B cell (primary cell): ENCODE results near the gene ZNF213. TPM values are rescaled to one million over a fixed set of nuclear protein-coding genes. Genes with fewer than 3 reads are reported as not detected.
"Not testable (repeated sequence)": the region's sequence is repeated elsewhere in the genome, so short reads cannot be mapped to it uniquely, and the experiment has no call there.

ENCODE experiments used
- ATAC-seq: fragments of 200-7000 bp; cut with Tn5 transposase; one replicate; pipeline ENCODE4 v1.10.0; 2021; ENCODE audit warnings: low read depth, mild to moderate bottlenecking, moderate number of reproducible peaks, moderate library complexity
- CTCF ChIA-PET: fragments of 350-600 bp; sonication (Branson Sonifier 250); formaldehyde crosslinking; loops from one replicate; lab custom pipeline; 2021; ENCODE audit warnings: antibody characterized with exemption, inconsistent platforms; lab: Charles Lee
- POLR2A ChIA-PET: fragments of 350-600 bp; sonication (Branson Sonifier 250); formaldehyde crosslinking; loops from one replicate; lab custom pipeline; 2021; ENCODE audit warnings: antibody characterized with exemption; lab: Charles Lee
- DNase-seq: peaks from one replicate; pipeline ENCODE4 v3.0.0; 2013
- H2AFZ ChIP-seq: 2 replicates; pipeline ENCODE4 v1.6.1; 2012; ENCODE audit warnings: mild to moderate bottlenecking, low read depth, low read length; ENCODE audit not compliant: insufficient read depth, poor library complexity, severe bottlenecking
- H3K27ac ChIP-seq, 2 donors: 1 replicate in 1 of 2; 2 replicates in 1 of 2; pipeline ENCODE4 v1.5.1; 2012 to 2013; ENCODE audit warnings: low read length in 2 of 2, mild to moderate bottlenecking in 2 of 2, moderate library complexity in 1 of 2
- H3K27me3 ChIP-seq, 4 experiments: fragments of 200-600 bp in 1 of 4; sonication (generic) in 1 of 4; replicated peaks in 1 of 4; 1 replicate in 2 of 4; 2 replicates in 2 of 4; pipeline versions ENCODE4 v1.6.1 to v1.7.0; 2013 to 2016; ENCODE audit warnings: low read length in 3 of 4, mild to moderate bottlenecking in 2 of 4, mixed read lengths in 1 of 4, moderate library complexity in 1 of 4; ENCODE audit not compliant: insufficient read depth in 4 of 4, control insufficient read depth in 3 of 4; ENCODE audit errors: control extremely low read depth in 1 of 4
- H3K36me3 ChIP-seq, 2 experiments: replicated peaks in 1 of 2; 1 replicate in 1 of 2; 2 replicates in 1 of 2; pipeline versions ENCODE4 v1.6.1 to v1.7.1; 2013; ENCODE audit warnings: low read length in 1 of 2; ENCODE audit not compliant: insufficient read depth in 2 of 2, control insufficient read depth in 1 of 2; ENCODE audit errors: control extremely low read depth in 1 of 2, extremely low read depth in 1 of 2
- H3K4me1 ChIP-seq, 2 donors: fragments of 200-600 bp in 1 of 2; sonication (generic) in 1 of 2; 1 replicate in 1 of 2; 2 replicates in 1 of 2; pipeline versions ENCODE4 v1.5.1 to v1.6.1; 2013 to 2017; ENCODE audit warnings: low read length in 2 of 2; ENCODE audit not compliant: control insufficient read depth in 2 of 2, insufficient read depth in 2 of 2
- H3K4me2 ChIP-seq: replicated peaks from 2 replicates; pipeline ENCODE3; 2012; ENCODE audit warnings: mild to moderate bottlenecking, low read depth, low read length; ENCODE audit not compliant: poor library complexity, severe bottlenecking
- H3K4me3 ChIP-seq, 5 experiments: fragments of 200-600 bp in 1 of 5; sonication (generic) in 1 of 5; 1 replicate in 3 of 5; 2 replicates in 2 of 5; pipeline versions ENCODE4 v1.5.1 to v1.7.0; 2011 to 2016; ENCODE audit warnings: low read length in 4 of 5, mild to moderate bottlenecking in 4 of 5, low read depth in 2 of 5, control low read depth in 1 of 5, moderate library complexity in 1 of 5; ENCODE audit not compliant: insufficient read depth in 1 of 5; ENCODE audit errors: control extremely low read depth in 1 of 5, extremely low read depth in 1 of 5
- H3K79me2 ChIP-seq: fragments of 200-600 bp; sonication (generic); one replicate; pipeline ENCODE4 v1.6.0; 2016; ENCODE audit warnings: low read length; ENCODE audit not compliant: control insufficient read depth, insufficient read depth
- H3K9ac ChIP-seq: fragments of 200-600 bp; sonication (generic); 2 replicates; pipeline ENCODE4 v1.6.1; 2017; ENCODE audit warnings: mild to moderate bottlenecking, low read length, moderate library complexity
- H3K9me3 ChIP-seq, 3 donors: one replicate each; pipeline versions ENCODE4 v1.6.1 to v1.7.1; 2013; ENCODE audit warnings: low read length in 2 of 3; ENCODE audit not compliant: control insufficient read depth in 2 of 3, insufficient read depth in 1 of 3; ENCODE audit errors: control extremely low read depth in 1 of 3
- H4K20me1 ChIP-seq: 2 replicates; pipeline ENCODE4 v1.6.0; 2012; ENCODE audit warnings: mild to moderate bottlenecking, low read length; ENCODE audit not compliant: insufficient read depth, control insufficient read depth, poor library complexity, severe bottlenecking
- H3K27ac Mint-ChIP-seq: one replicate; pipeline ENCODE4 v1.8.0; 2021; ENCODE audit warnings: mixed read lengths
- H3K27me3 Mint-ChIP-seq: one replicate; pipeline ENCODE4 v1.8.0; 2021; ENCODE audit warnings: mixed read lengths
- H3K4me1 Mint-ChIP-seq: one replicate; pipeline ENCODE4 v1.8.0; 2021; ENCODE audit warnings: mixed read lengths
- H3K4me3 Mint-ChIP-seq: one replicate; pipeline ENCODE4 v1.8.0; 2021; ENCODE audit warnings: mixed read lengths
- H3K9me3 Mint-ChIP-seq: one replicate; pipeline ENCODE4 v1.8.0; 2022; ENCODE audit warnings: mixed read lengths; ENCODE audit not compliant: insufficient read depth
- CTCF ChIP-seq: fragments of 200-600 bp; IDR thresholded peaks from one replicate; pipeline ENCODE4 v1.8.0; 2022; ENCODE audit warnings: antibody characterized with exemption, mild to moderate bottlenecking
- EZH2 ChIP-seq: IDR thresholded peaks from 2 replicates; pipeline ENCODE4 v1.6.1; 2012; ENCODE audit warnings: borderline replicate concordance, low read depth, mild to moderate bottlenecking, moderate library complexity, low read length; ENCODE audit not compliant: insufficient read depth, poor library complexity, severe bottlenecking
- WGBS: methylation state at CpG from one replicate; pipeline ENCODE4 v1.1.5; 2013; ENCODE audit warnings: missing lambda C conversion rate; ENCODE audit not compliant: insufficient coverage; 5-methylcytosine and 5-hydroxymethylcytosine counted together
- intact Hi-C: fragments of 100-400 bp; cut with micrococcal nuclease; formaldehyde crosslinking; loops from one replicate; pipeline ENCODE4 v1.10.0; 2022
- polyA plus RNA-seq: library from polyadenylated mRNA; depleted of rRNA; stranded (reverse); fragments of >200 nt; gene quantifications from 2 replicates; pipeline ENCODE4 v1.2.3, GENCODE V29; 2012
- total RNA-seq, 2 donors: library from RNA; stranded (reverse); fragments of 120-200 nt in 1 of 2; gene quantifications; 1 replicate in 1 of 2; 2 replicates in 1 of 2; pipeline versions ENCODE4 v1.2.3 to v1.2.4, GENCODE V29; 2013 to 2022

ZNF213 gene
- total and polyA plus RNA-seq, 2 donors (not counting 1 experiment from before 2014, with no cell fraction given): 1.4 to 7.2 TPM

GRCh38 chr16:3180445-3180878, 45.6 kb downstream of the ZNF213 start:
- H3K27me3 ChIP-seq: peaks cover 0 to 83% (median 49%) of the 10 kb centered on the region in 4 experiments
- peaks cover 0 to 34% (median 0%) of the 10 kb centered on the region in 3 donors for H3K9me3 ChIP-seq
- 72% methylated on average over 18 of the region's 21 CpGs for WGBS
- no peak overlapping the region for H3K4me2 ChIP-seq
- POLR2A ChIA-PET: interaction anchor here (0.5 kb wide), 1 partner anchor 34 kb away, joined by 7 read pairs; no protein-coding TSS in a partner anchor
- Mint-ChIP-seq H3K4me1 (peaks cover 20% of the 10 kb centered on the region), H3K4me3 (no peak overlapping the region), H3K9me3 (no peaks in the 10 kb centered on the region), H3K27ac (no peak overlapping the region), H3K27me3 (peaks cover 82% of the 10 kb centered on the region)
- no peaks in the 10 kb centered on the region for H3K79me2 ChIP-seq
- H3K4me1 ChIP-seq: peaks cover 16 to 19% of the 10 kb centered on the region in 2 donors
- H3K27ac ChIP-seq: no peak overlapping the region
- ATAC-seq (no peak), DNase-seq (no peak)
- TF ChIP-seq EZH2 (no peak), CTCF (no peak)
- H2AFZ ChIP-seq: no peak overlapping the region
- H3K9ac ChIP-seq: no peak overlapping the region
- CTCF ChIA-PET: interaction anchor here (1.1 to 1.4 kb wide), 2 partner anchors 11 to 15 kb away, joined by 4 to 5 read pairs; no protein-coding TSS in a partner anchor
- no peaks in the 10 kb centered on the region for H3K36me3 ChIP-seq
- no peaks in the 10 kb centered on the region for H4K20me1 ChIP-seq
- intact Hi-C loops: no loop called here
- no peak overlapping the region for H3K4me3 ChIP-seq

- Histone ChIP-seq H3K27me3 (peaks cover 0 to 85% (median 50%) of the 10 kb centered on the region in 4 experiments), H3K9me3 (peaks cover 0 to 40% (median 1%) of the 10 kb centered on the region in 3 donors), H3K4me2 (peak overlapping the region; percentile 57), H3K4me1 (peaks cover 15 to 16% of the 10 kb centered on the region in 2 donors)
- Mint-ChIP-seq H3K4me1 (peaks cover 18% of the 10 kb centered on the region), H3K27ac (peak overlapping the region; percentile 74), H3K4me3 (peak overlapping the region; percentile 73), H3K27me3 (peaks cover 79% of the 10 kb centered on the region)
- H3K27ac ChIP-seq, POLR2A ChIA-PET, H3K4me3 ChIP-seq, H3K36me3 ChIP-seq, H2AFZ ChIP-seq, intact Hi-C loops, H3K79me2 ChIP-seq, ATAC-seq, DNase-seq, H3K9ac ChIP-seq, H3K9me3 Mint-ChIP-seq, H4K20me1 ChIP-seq: not testable (repeated sequence)
- 61% methylated on average over 4 of the region's 8 CpGs for WGBS
- CTCF ChIA-PET: interaction anchor here (0.6 to 1.3 kb wide), 4 partner anchors 16 to 995 kb away, joined by 3 read pairs; no protein-coding TSS in a partner anchor
Observed at GRCh38 chr16:3182293-3182607, 47.4 kb downstream of the ZNF213 start.
